BLaER1 treated with 17β-estradiol and CSF1 and Interleukin-3, amounts not matched to agents 10 nM and 100 nM (cell line): ENCODE data around the gene ASH1L.
"Not testable (repeated sequence)": the region's sequence is repeated elsewhere in the genome, so short reads cannot be mapped to it uniquely, and the experiment has no call there.

ENCODE experiments used
- H3K27ac ChIP-seq, 11 experiments: shearing (Covaris generic); formaldehyde crosslinking; 2 replicates each; pipeline ENCODE4 v1.8.1; 2022
- H3K27me3 ChIP-seq, 11 experiments: shearing (Covaris generic); formaldehyde crosslinking; 2 replicates each; pipeline ENCODE4 v1.8.1; 2022
- H3K36me3 ChIP-seq, 11 experiments: shearing (Covaris generic); formaldehyde crosslinking; 2 replicates each; pipeline ENCODE4 v1.8.1; 2022
- H3K4me1 ChIP-seq, 10 experiments: shearing (Covaris generic); formaldehyde crosslinking; 2 replicates each; pipeline ENCODE4 v1.8.1; 2022
- H3K4me2 ChIP-seq, 11 experiments: shearing (Covaris generic); formaldehyde crosslinking; 2 replicates each; pipeline ENCODE4 v1.8.1; 2022
- H3K4me3 ChIP-seq, 10 experiments: shearing (Covaris generic); formaldehyde crosslinking; 2 replicates each; pipeline ENCODE4 v1.8.1; 2022
- H3K9ac ChIP-seq, 11 experiments: shearing (Covaris generic); formaldehyde crosslinking; 2 replicates each; pipeline ENCODE4 v1.8.1; 2022
- H3K9me3 ChIP-seq, 11 experiments: shearing (Covaris generic); formaldehyde crosslinking; replicated peaks in 1 of 11; 2 replicates each; pipeline ENCODE4 v1.8.1; 2022
- H4K20me1 ChIP-seq, 11 experiments: shearing (Covaris generic); formaldehyde crosslinking; 2 replicates each; pipeline ENCODE4 v1.8.1; 2022
- Cebpa-rat ChIP-seq, 11 experiments: shearing (Covaris generic); IDR thresholded peaks; 2 replicates each; pipeline ENCODE4 v1.8.1; 2022

ASH1L gene

DNA sequence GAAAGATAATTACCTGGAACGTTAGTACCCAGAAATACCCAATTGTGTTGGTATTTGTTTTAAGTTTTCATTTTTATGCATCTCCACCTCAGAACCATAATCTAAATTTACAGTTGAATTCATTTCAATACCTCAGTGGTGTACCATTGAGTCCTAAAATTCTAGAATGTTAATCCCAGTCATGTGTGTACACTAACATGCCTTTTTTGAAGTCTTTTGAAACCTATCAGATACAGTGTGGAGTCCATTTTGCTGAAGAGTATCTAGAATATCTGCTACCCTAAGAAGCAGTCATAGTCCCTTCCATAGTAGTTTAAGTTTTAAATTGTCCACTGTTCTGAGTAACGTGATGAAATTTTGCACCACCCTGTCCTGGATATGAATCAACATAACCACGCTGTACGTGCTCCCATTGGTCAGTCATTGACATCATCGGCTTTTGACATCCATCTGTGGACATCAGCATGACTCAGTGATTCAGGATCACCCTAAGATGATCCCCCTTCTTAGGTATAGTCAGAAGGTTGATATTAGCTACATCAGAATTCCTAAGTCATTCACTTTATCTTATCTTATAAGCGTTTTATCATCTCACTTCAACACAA lies 7.5 kb upstream of the ASH1L start:
- Histone ChIP-seq H3K27ac (peak overlapping the region in 1 of 11 experiments; percentile 12; a peak in 1 of 22 replicates), H3K9me3 (no peaks in the 10 kb centered on the region), H3K9ac (no peak overlapping the region), H3K36me3 (peaks cover 31 to 79% (median 71%) of the 10 kb centered on the region in 11 experiments; a peak in 21 of 22 replicates), H3K4me3 (no peak overlapping the region), H3K27me3 (no peaks in the 10 kb centered on the region), H4K20me1 (peaks cover 24 to 100% (median 88%) of the 10 kb centered on the region in 11 experiments; a peak in 20 of 22 replicates), H3K4me1 (peaks cover 14 to 34% (median 21%) of the 10 kb centered on the region in 10 experiments), H3K4me2 (peak overlapping the region in 9 of 11 experiments; percentile 10 to 58 (median 39); a peak in 13 of 22 replicates)
- TF ChIP-seq Cebpa-rat (IDR thresholded peaks at IDR 0.05), result no peak

DNA sequence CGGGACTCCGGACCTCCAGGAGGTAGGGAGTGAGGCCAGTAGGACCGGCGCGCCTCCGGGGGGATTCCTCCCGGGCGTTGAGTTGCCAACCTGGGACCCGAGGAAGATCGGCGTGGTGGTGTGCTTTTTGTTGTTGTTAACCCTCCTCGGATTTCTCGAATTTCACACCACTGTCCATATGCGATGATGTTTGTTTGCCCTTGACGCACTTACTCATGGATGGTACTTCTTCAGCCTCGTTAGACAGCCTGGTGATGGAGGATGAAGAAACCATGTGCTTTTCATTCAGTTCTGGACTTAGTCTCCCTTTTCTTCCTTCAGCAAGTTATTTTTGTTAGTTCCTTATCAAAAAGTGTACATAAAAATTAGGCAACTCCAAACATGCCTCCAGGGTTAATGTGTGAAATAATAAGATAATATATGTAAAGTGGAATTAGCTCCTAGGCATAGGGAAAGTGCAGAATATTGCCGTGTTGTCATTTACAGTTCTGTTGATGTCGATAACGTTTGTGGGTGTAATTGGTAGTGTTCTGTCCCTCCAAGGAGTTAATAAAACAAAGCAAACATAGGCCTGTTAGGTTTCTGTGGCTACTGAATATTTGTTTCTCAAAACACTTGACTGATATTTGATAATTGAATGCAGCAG lies 897 bp upstream of the ASH1L start:
- H3K27me3 ChIP-seq, result not testable (repeated sequence)
- peak overlapping the region; percentile 98 to 100 (median 99) for H3K27ac ChIP-seq
- peaks cover 12 to 49% (median 41%) of the 10 kb centered on the region in 11 experiments for H3K36me3 ChIP-seq

DNA sequence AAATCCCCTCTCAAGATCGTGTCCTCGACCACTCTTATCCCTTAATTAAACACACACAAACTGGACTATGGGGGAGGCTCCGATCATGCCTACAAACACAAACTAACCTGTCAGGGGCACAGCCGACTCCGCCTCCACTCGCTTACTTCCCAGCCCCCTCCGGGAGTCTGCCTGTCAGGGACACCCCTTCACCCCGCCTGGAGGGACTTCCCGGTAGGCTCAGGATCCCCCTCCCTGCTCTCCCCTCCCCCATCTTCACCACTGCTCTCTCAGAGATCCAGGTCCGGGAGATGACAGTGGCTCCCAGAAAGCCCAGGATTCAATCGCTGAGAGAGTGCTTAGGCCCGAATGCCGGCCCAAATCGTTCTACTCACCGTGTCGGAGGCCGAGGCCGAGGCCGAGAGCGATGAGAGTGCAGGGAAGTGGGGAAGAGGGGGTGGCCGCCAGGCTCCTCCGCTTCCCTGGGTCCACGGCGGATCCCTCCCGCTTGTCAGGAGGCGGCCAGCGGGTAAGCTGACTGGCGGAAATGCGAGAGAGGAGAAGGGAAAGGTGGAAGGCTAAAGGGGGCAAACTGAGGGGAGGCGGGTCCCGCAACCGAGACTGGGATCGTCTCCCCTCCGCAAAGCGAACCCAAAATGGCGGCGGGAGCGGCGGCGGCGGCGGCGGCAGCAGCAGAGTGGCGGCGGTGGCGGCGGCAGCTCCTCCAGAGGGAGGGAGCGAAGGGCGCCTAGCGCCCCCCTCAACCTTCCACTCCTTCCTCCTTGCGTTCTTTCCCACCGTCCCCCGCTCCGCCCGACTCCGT lies 623 bp downstream of the ASH1L start:
- H3K4me1 ChIP-seq, result peaks cover 20 to 50% (median 35%) of the 10 kb centered on the region in 10 experiments
- peak overlapping the region; percentile 74 to 99 (median 90) for H3K4me3 ChIP-seq
- peak overlapping the region; percentile 99 to 100 (median 100) for H3K9ac ChIP-seq
- H3K4me2 ChIP-seq, result peak overlapping the region in 10 of 11 experiments; percentile 1 to 58 (median 48); a peak in 15 of 22 replicates
- not testable (repeated sequence) for H3K27me3 ChIP-seq, H3K9me3 ChIP-seq
- H3K27ac ChIP-seq, result peak overlapping the region; percentile 98 to 100 (median 99)
- H3K36me3 ChIP-seq, result peaks cover 15 to 44% (median 35%) of the 10 kb centered on the region in 11 experiments
- peaks cover 37 to 70% (median 67%) of the 10 kb centered on the region in 11 experiments for H4K20me1 ChIP-seq

More for the DNA sequence above, 897 bp upstream of the ASH1L start:
- peaks cover 20 to 42% (median 34%) of the 10 kb centered on the region in 10 experiments for H3K4me1 ChIP-seq
- H3K4me2 ChIP-seq, result peak overlapping the region; percentile 76 to 95 (median 91)
- peak overlapping the region; percentile 99 to 100 (median 100) for H3K9ac ChIP-seq
- not testable (repeated sequence) for H3K9me3 ChIP-seq
- peaks cover 22 to 70% (median 66%) of the 10 kb centered on the region in 11 experiments for H4K20me1 ChIP-seq
- H3K4me3 ChIP-seq, result peak overlapping the region; percentile 74 to 99 (median 90)

DNA sequence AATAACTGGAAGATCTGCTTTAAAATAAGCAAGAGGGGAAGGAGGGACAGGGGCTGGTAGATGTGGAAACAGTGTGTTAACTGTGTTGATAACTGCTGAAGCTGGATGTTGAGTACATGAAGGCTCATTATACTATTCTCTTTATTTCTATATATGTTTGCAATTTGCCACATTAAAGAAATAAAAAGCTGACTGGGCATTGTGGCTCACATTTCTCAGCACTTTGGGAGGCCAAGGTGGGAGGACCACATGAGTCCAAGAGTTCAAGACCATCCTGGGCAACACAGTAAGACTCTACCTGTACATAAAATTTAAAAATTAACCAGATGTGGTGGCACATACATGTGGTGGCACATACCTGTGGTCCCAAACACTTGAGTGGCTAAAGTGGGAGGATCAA lies 6.7 kb downstream of the ASH1L start:
- Histone ChIP-seq H3K27me3 (no peaks in the 10 kb centered on the region), H3K27ac (no peak overlapping the region), H3K9ac (no peak overlapping the region), H3K4me3 (no peak overlapping the region), H3K36me3 (peaks cover 41 to 76% (median 67%) of the 10 kb centered on the region in 11 experiments), H3K4me2 (no peak overlapping the region), H4K20me1 (peaks cover 65 to 100% (median 95%) of the 10 kb centered on the region in 11 experiments), H3K9me3 (peaks cover 0 to 12% (median 9%) of the 10 kb centered on the region in 11 experiments; a peak in 15 of 22 replicates), H3K4me1 (peaks cover 8 to 33% (median 21%) of the 10 kb centered on the region in 10 experiments)
- no peak for TF ChIP-seq Cebpa-rat (IDR thresholded peaks at IDR 0.05)

DNA sequence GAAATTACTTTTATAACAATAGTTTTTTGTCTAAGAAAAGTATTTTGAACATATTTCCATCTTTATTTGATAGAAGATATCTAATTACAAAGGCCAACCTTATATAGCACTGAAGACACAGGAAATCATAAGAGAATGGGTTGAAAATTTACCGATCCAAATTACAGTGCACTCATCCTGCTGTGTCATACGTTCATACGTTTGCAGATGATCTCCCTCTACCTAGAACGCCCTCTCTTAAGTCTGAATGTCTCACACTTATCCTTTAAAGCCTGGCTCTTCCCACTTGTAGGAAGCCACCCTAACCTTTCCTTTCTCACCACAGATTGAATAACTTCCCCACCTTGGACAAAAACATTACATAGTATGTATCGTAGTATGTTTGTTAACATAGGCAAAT lies 9.3 kb downstream of the ASH1L start:
- Histone ChIP-seq H4K20me1 (peaks cover 73 to 100% (median 96%) of the 10 kb centered on the region in 11 experiments), H3K4me2 (no peak overlapping the region), H3K9ac (no peak overlapping the region), H3K4me1 (peaks cover 0 to 10% (median under 1%) of the 10 kb centered on the region in 10 experiments; a peak in 8 of 20 replicates), H3K4me3 (no peak overlapping the region), H3K36me3 (peaks cover 39 to 85% (median 68%) of the 10 kb centered on the region in 11 experiments), H3K27ac (no peak overlapping the region), H3K9me3 (peaks cover 0 to 22% (median 13%) of the 10 kb centered on the region in 11 experiments; a peak in 15 of 22 replicates), H3K27me3 (no peaks in the 10 kb centered on the region)
- no peak for TF ChIP-seq Cebpa-rat (IDR thresholded peaks at IDR 0.05)

DNA sequence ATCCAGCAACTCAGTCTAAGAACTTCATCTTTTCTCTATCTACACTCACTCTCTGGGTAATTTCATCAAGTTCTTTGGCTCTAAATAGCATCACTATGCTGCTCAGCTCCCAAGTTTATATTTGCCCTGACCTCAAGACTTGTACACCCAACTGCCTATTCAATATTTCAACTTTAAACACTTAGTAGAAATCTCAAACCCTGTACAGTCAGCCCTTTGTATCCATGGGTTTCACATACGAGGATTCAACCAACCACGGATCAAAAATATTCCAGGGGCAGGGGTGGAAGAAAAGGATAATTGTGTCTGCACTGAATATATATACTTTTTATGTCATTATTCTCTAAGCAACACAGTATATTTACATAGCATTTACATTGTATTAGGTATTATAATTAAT lies 13.9 kb downstream of the ASH1L start:
- no peak overlapping the region for H3K9ac ChIP-seq
- H3K27ac ChIP-seq, result no peak overlapping the region
- H3K4me1 ChIP-seq, result peaks cover 0 to 6% (median 0%) of the 10 kb centered on the region in 10 experiments; a peak in 1 of 20 replicates
- no peak overlapping the region for H3K4me3 ChIP-seq
- H4K20me1 ChIP-seq, result peaks cover 74 to 99% (median 95%) of the 10 kb centered on the region in 11 experiments
- peaks cover 0 to 22% (median 13%) of the 10 kb centered on the region in 11 experiments; a peak in 15 of 22 replicates for H3K9me3 ChIP-seq
- TF ChIP-seq Cebpa-rat (IDR thresholded peaks at IDR 0.05), result no peak
- no peaks in the 10 kb centered on the region for H3K27me3 ChIP-seq
- H3K4me2 ChIP-seq, result no peak overlapping the region
- peaks cover 23 to 60% (median 47%) of the 10 kb centered on the region in 11 experiments for H3K36me3 ChIP-seq

DNA sequence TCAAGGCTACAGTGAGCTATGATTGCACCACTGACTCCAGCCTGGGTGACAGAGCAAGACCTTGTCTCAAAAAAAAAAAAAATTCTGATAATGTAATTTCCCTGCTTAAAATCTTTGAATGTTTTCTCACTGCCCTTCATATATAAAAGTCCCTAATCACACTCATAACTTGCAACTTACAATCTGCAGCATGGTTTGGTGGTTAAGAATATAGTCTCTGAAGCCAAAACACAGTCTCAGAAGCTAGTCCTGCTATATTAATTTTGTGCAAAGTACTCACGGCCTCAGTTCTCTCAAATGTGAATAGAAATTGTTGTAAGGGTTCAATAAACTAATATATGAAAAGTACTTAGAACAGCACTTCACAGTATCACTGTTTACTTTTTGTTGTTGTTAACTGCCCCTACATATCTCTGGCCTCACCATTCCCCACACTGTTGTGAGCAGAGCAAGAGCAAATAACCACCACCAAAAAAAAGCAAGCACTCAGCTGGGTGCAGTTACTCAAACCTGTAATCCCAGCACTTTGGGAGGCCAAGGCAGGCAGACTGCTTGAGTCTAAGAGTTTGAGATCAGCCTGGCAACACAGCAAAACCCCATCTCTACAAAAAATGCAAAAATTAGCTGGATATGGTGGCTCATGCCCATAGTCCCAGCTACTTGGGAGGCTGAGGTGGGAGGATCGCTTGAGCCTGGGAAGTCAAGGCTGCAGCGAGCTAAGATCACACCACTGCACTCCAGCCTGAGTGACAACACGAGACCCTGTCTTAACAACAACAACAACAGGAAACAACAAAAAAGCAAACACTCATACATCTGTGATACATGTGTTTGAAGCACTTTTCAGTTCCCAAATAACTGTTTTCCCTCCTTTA lies 22.4 kb downstream of the ASH1L start:
- Histone ChIP-seq H3K4me1 (peaks cover 17 to 55% (median 28%) of the 10 kb centered on the region in 10 experiments), H3K27ac (peak overlapping the region in 2 of 11 experiments; percentile 20 to 27; a peak in 1 of 22 replicates), H3K9me3 (no peaks in the 10 kb centered on the region), H3K27me3 (no peaks in the 10 kb centered on the region), H3K9ac (0 out of 22 replicates have a peak overlapping the region, but pooled peaks of 1 of the 11 experiments have one; percentile 18), H3K36me3 (peaks cover 4 to 31% (median 18%) of the 10 kb centered on the region in 11 experiments; a peak in 17 of 22 replicates), H3K4me3 (no peak overlapping the region), H3K4me2 (peak overlapping the region in 3 of 11 experiments; percentile 3 to 30 (median 15); a peak in 4 of 22 replicates), H4K20me1 (peaks cover 72 to 100% (median 98%) of the 10 kb centered on the region in 11 experiments; a peak in 21 of 22 replicates)
- TF ChIP-seq Cebpa-rat (IDR thresholded peaks at IDR 0.05), result no peak
